ENCODE results near the gene AQP7.
A peak's percentile ranks its signal among the peaks of the same experiment; 100 is the strongest.

Gene AQP7

GRCh38 chr9:33348998-33349397 is 53.4 kb downstream of the AQP7 start:
- DNase-seq (ENCODE audit: low spot score), result no peak
- TF ChIP-seq CTCF (conservative IDR thresholded peaks at IDR 0.05; ENCODE audit: low read depth), result no peak
- ChIA-PET POLR2A (ENCODE audit: low non-redundant PET) (no interaction called here), CTCF (no interaction called here)
- no peak overlapping the region for H3K27ac ChIP-seq

GRCh38 chr9:33346564-33346963 is 55.8 kb downstream of the AQP7 start:
- no peak overlapping the region for H3K27ac ChIP-seq
- DNase-seq (ENCODE audit: low spot score), result no peak
- no peak for TF ChIP-seq CTCF (conservative IDR thresholded peaks at IDR 0.05; ENCODE audit: low read depth)
- CTCF ChIA-PET, result no interaction called here
- POLR2A ChIA-PET (ENCODE audit: low non-redundant PET), result no interaction called here

- ChIA-PET POLR2A (ENCODE audit: low non-redundant PET) (no interaction called here), CTCF (interaction anchor here (0.6 kb wide), 1 partner anchor 31 kb away, joined by 3 read pairs; no protein-coding TSS in a partner anchor)
- H3K27ac ChIP-seq, result no peak overlapping the region
- TF ChIP-seq CTCF (conservative IDR thresholded peaks at IDR 0.05; ENCODE audit: low read depth), result no peak
- DNase-seq (ENCODE audit: low spot score), result no peak
Measured at GRCh38 chr9:33344145-33344544, 58.2 kb downstream of the AQP7 start.

GRCh38 chr9:33341182-33341581 is 61.2 kb downstream of the AQP7 start:
- POLR2A ChIA-PET (ENCODE audit: low non-redundant PET), result no interaction called here
- no peak overlapping the region for H3K27ac ChIP-seq
- CTCF ChIA-PET, result no interaction called here
- DNase-seq (ENCODE audit: low spot score), result no peak
- no peak for TF ChIP-seq CTCF (conservative IDR thresholded peaks at IDR 0.05; ENCODE audit: low read depth)

- CTCF ChIA-PET, result no interaction called here
- no peak for DNase-seq (ENCODE audit: low spot score)
Measured at GRCh38 chr9:33340186-33340585, 62.2 kb downstream of the AQP7 start.

More at GRCh38 chr9:33340186-33340585, 62.2 kb downstream of the AQP7 start:
- POLR2A ChIA-PET (ENCODE audit: low non-redundant PET), result no interaction called here
- H3K27ac ChIP-seq, result peak overlapping the region; percentile 7; the same call in 1 of the 2 replicates
- TF ChIP-seq CTCF (conservative IDR thresholded peaks at IDR 0.05; ENCODE audit: low read depth), result no peak

Data from RWPE1 (cell line).